GM15510 (cell line): Measurements from ENCODE around the gene FAM124A.

Experiments
- POLR2A ChIP-seq: IDR thresholded peaks from 3 replicates; pipeline ENCODE4 v1.6.1; 2011; ENCODE audit warnings: borderline replicate concordance; ENCODE audit not compliant: insufficient read length; ENCODE audit errors: extremely low read depth

The FAM124A gene

GRCh38 chr13:51206584-51206983 lies 15.6 kb upstream of the FAM124A start:
- TF ChIP-seq POLR2A: no peak

- TF ChIP-seq POLR2A: no peak
These were observed 14.3 kb upstream of the FAM124A start for GRCh38 chr13:51207881-51208280.

- no peak for TF ChIP-seq POLR2A
These were observed 13.5 kb upstream of the FAM124A start for GRCh38 chr13:51208716-51209115.

- TF ChIP-seq POLR2A: no peak
These were observed 10.3 kb upstream of the FAM124A start for GRCh38 chr13:51211910-51212309.

- TF ChIP-seq POLR2A: no peak
These were observed 9.4 kb upstream of the FAM124A start for GRCh38 chr13:51212758-51213157.

GRCh38 chr13:51213173-51213728 lies 8.9 kb upstream of the FAM124A start:
- TF ChIP-seq POLR2A: no peak

- TF ChIP-seq POLR2A: no peak
These were observed 3.6 kb upstream of the FAM124A start for GRCh38 chr13:51218626-51219025.

- TF ChIP-seq POLR2A: no peak
These were observed 1.5 kb upstream of the FAM124A start for GRCh38 chr13:51220706-51221105.

- TF ChIP-seq POLR2A: no peak
These were observed 1.1 kb upstream of the FAM124A start for GRCh38 chr13:51221108-51221507.

- no peak for TF ChIP-seq POLR2A
These were observed 543 bp upstream of the FAM124A start for GRCh38 chr13:51221674-51222036.

- TF ChIP-seq POLR2A: no peak
These were observed 725 bp downstream of the FAM124A start for GRCh38 chr13:51222686-51223559.

- no peak for TF ChIP-seq POLR2A
These were observed 1.5 kb downstream of the FAM124A start for GRCh38 chr13:51223560-51224270.

- TF ChIP-seq POLR2A: no peak
These were observed 2.8 kb downstream of the FAM124A start for GRCh38 chr13:51225029-51225428.

- no peak for TF ChIP-seq POLR2A
These were observed 5.2 kb downstream of the FAM124A start for GRCh38 chr13:51227404-51227803.

- no peak for TF ChIP-seq POLR2A
These were observed 7.0 kb downstream of the FAM124A start for GRCh38 chr13:51229101-51229719.
